Ishikawa (cell line): ENCODE measurements around the gene RELN.

ENCODE experiments used
- CEBPB ChIP-seq: IDR thresholded peaks from 2 replicates; pipeline ENCODE4 v1.6.1; 2012
- EGR1 ChIP-seq: IDR thresholded peaks from 2 replicates; pipeline ENCODE4 v1.6.1; 2012
- EP300 ChIP-seq: IDR thresholded peaks from 2 replicates; pipeline ENCODE4 v1.6.1; 2012; ENCODE audit warnings: borderline replicate concordance
- RAD21 ChIP-seq: IDR thresholded peaks from 2 replicates; pipeline ENCODE4 v1.6.1; 2012; ENCODE audit warnings: low read depth
- TAF1 ChIP-seq: IDR thresholded peaks from 2 replicates; pipeline ENCODE4 v1.6.1; 2012; ENCODE audit warnings: low read depth, mild to moderate bottlenecking
- YY1 ChIP-seq: IDR thresholded peaks from 2 replicates; pipeline ENCODE4 v1.6.1; 2012; ENCODE audit warnings: low read depth
- ZBTB7A ChIP-seq: IDR thresholded peaks from 2 replicates; pipeline ENCODE4 v1.6.1; 2012; ENCODE audit warnings: low read depth
- TF ChIP-seq, protein P1 (sequence below): IDR thresholded peaks from 2 replicates; pipeline ENCODE4 v1.6.1; 2012; ENCODE audit warnings: low read depth, mild to moderate bottlenecking

DNA sequence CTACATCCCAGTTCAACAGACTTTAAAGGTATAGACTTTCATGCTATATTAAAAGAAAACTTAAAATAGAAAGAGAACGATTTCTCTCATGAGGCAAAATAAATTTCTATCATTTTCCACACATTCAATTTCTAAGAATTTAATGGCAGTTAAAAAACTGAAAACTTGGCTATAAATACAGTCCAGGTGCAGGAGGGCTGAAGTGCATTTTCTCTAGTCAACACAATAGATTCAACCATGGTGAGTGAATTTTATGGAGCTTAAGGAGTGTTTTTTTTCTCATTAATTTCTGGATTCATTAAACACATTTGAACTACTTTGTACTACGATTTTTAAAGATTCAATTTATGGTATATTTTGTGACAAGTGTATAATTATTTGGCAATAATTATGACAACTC, 302.7 kb downstream of the RELN start:
- TF ChIP-seq TAF1: no peak
- TF ChIP-seq YY1: no peak
- TF ChIP-seq RAD21: no peak
- no peak for TF ChIP-seq EP300
- no peak for TF ChIP-seq CEBPB
- TF ChIP-seq, protein P1, sequence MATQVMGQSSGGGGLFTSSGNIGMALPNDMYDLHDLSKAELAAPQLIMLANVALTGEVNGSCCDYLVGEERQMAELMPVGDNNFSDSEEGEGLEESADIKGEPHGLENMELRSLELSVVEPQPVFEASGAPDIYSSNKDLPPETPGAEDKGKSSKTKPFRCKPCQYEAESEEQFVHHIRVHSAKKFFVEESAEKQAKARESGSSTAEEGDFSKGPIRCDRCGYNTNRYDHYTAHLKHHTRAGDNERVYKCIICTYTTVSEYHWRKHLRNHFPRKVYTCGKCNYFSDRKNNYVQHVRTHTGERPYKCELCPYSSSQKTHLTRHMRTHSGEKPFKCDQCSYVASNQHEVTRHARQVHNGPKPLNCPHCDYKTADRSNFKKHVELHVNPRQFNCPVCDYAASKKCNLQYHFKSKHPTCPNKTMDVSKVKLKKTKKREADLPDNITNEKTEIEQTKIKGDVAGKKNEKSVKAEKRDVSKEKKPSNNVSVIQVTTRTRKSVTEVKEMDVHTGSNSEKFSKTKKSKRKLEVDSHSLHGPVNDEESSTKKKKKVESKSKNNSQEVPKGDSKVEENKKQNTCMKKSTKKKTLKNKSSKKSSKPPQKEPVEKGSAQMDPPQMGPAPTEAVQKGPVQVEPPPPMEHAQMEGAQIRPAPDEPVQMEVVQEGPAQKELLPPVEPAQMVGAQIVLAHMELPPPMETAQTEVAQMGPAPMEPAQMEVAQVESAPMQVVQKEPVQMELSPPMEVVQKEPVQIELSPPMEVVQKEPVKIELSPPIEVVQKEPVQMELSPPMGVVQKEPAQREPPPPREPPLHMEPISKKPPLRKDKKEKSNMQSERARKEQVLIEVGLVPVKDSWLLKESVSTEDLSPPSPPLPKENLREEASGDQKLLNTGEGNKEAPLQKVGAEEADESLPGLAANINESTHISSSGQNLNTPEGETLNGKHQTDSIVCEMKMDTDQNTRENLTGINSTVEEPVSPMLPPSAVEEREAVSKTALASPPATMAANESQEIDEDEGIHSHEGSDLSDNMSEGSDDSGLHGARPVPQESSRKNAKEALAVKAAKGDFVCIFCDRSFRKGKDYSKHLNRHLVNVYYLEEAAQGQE: no peak
- TF ChIP-seq EGR1: no peak
- TF ChIP-seq ZBTB7A: no peak
